Testis (tissue), 3 donors: ENCODE data around the gene ERRFI1. TPM values are rescaled to one million over a fixed set of nuclear protein-coding genes. Genes with fewer than 3 reads are reported as not detected.

ENCODE experiments used
- DNase-seq: peaks from one replicate; pipeline ENCODE4 v3.0.0-alpha.2; 2019
- H3K27ac ChIP-seq, 2 donors: fragments of 200-600 bp; sonication (generic); one replicate each; pipeline ENCODE4 v1.5.1; 2019
- H3K27me3 ChIP-seq: fragments of 200-600 bp; sonication (generic); one replicate; pipeline ENCODE4 v1.5.1; 2019
- H3K36me3 ChIP-seq: fragments of 200-600 bp; sonication (generic); one replicate; pipeline ENCODE4 v1.5.1; 2017; ENCODE audit warnings: low read depth; ENCODE audit errors: missing control alignments
- H3K4me1 ChIP-seq: fragments of 200-600 bp; sonication (generic); one replicate; pipeline ENCODE4 v1.5.1; 2019
- H3K4me3 ChIP-seq, 2 donors: fragments of 200-600 bp; sonication (generic); one replicate each; pipeline ENCODE4 v1.5.1; 2017 to 2019
- H3K9me3 ChIP-seq: fragments of 200-600 bp; sonication (generic); one replicate; pipeline ENCODE4 v1.5.1; 2017
- CTCF ChIP-seq, 3 experiments: fragments of 450-650 bp in 2 of 3; fragments of 200-600 bp in 1 of 3; sonication (generic) in 1 of 3; IDR thresholded peaks; one replicate each; pipeline ENCODE4 v1.5.1; 2016 to 2019; ENCODE audit warnings: antibody characterized with exemption in 3 of 3, mild to moderate bottlenecking in 2 of 3, moderate library complexity in 1 of 3
- POLR2A ChIP-seq: fragments of 450-650 bp; IDR thresholded peaks from one replicate; pipeline ENCODE4 v1.6.1; 2017; ENCODE audit warnings: antibody characterized with exemption, mild to moderate bottlenecking, moderate library complexity
- WGBS, 2 donors: methylation state at CpG; one replicate each; pipeline ENCODE4 v1.1.5; 2018; 5-methylcytosine and 5-hydroxymethylcytosine counted together
- intact Hi-C: fragments of 100-400 bp; cut with DNase I; formaldehyde crosslinking; loops from one replicate; pipeline ENCODE4 v1.15.1; 2023; ENCODE audit warnings: low total_unique reads
- polyA plus RNA-seq: library from polyadenylated mRNA; stranded (reverse); fragments of 350-450 nt; fragmentation: Illumina TruSeq; extraction: RNeasy Lipid Tissue Mini Kit (QIAGEN cat#74804); gene quantifications from one replicate; pipeline ENCODE4 v1.2.3, GENCODE V29; 2014; ENCODE audit warnings: low read depth, low replicate concordance; ENCODE audit not compliant: insufficient read depth
- total RNA-seq, 2 donors: library from RNA; depleted of rRNA; stranded (reverse); fragments of >200 nt; gene quantifications; one replicate each; pipeline ENCODE4 v1.2.3, GENCODE V29; 2016

The ERRFI1 gene
- total and polyA plus RNA-seq, 3 donors from 2014 or later, result 27.3 to 47.9 (median 43.3) TPM

- no peak for DNase-seq
- H3K4me3 ChIP-seq, result no peak overlapping the region
- no peaks in the 10 kb centered on the region for H3K27me3 ChIP-seq
- intact Hi-C loops, result loop anchor here (10.0 kb wide), 1 partner anchor 332 kb away; the partner anchor contains the start of gene SLC45A1
- TF ChIP-seq CTCF (IDR thresholded peaks at IDR 0.05) (no peak), POLR2A (no peak)
- no peaks in the 10 kb centered on the region for H3K36me3 ChIP-seq
- no peaks in the 10 kb centered on the region for H3K9me3 ChIP-seq
- H3K4me1 ChIP-seq, result peaks cover 6% of the 10 kb centered on the region
- 83 to 87% methylated on average over 14 to 15 of the region's 15 CpGs for WGBS, 2 donors
- no peak overlapping the region for H3K27ac ChIP-seq
These were observed 42.9 kb downstream of the ERRFI1 start for GRCh38 chr1:7983086-7983778.

- H3K27ac ChIP-seq, result no peak overlapping the region
- H3K4me3 ChIP-seq, result no peak overlapping the region
- WGBS, 2 donors, result 80 to 95% methylated on average over 7 of the region's 7 CpGs
- no peaks in the 10 kb centered on the region for H3K27me3 ChIP-seq
- DNase-seq, result no peak
- TF ChIP-seq CTCF (IDR thresholded peaks at IDR 0.05) (no peak), POLR2A (no peak)
- no peaks in the 10 kb centered on the region for H3K9me3 ChIP-seq
- intact Hi-C loops, result loop anchor here (10.0 kb wide), 1 partner anchor 334 kb away; the partner anchor contains the start of gene SLC45A1
- H3K36me3 ChIP-seq, result no peaks in the 10 kb centered on the region
- peaks cover 6% of the 10 kb centered on the region for H3K4me1 ChIP-seq
These were observed 45.1 kb downstream of the ERRFI1 start for GRCh38 chr1:7980984-7981383.

GRCh38 chr1:7975212-7975865 is 50.8 kb downstream of the ERRFI1 start:
- H3K27ac ChIP-seq, result peak overlapping the region in 1 of 2 donors; percentile 36
- intact Hi-C loops, result no loop called here
- H3K36me3 ChIP-seq, result no peaks in the 10 kb centered on the region

DNA sequence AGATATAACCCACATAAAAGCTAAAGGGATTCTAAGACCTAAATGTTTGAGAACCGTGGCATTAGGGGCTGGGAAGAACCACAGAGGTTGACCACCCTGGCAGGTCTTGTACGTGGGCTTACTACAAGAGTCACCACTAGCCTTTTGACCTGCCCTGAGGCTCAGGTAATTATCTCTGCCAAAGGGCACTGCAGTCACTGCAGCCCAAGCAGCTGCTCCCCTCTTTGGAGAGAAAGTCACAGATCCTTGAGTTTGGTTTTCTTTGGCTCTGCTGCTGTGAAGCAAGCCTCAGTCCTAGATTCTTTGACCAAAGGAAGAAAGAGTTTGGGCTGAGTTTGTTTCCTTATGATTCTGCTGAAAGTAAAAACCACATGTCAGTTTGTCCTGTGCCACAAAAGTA is 53.0 kb downstream of the ERRFI1 start:
- intact Hi-C loops, result no loop called here
- WGBS, 2 donors, result 85 to 86% methylated on average over 2 of the region's 2 CpGs

More at GRCh38 chr1:7975212-7975865, 50.8 kb downstream of the ERRFI1 start:
- Histone ChIP-seq H3K4me1 (no peaks in the 10 kb centered on the region), H3K4me3 (no peak overlapping the region), H3K27me3 (no peaks in the 10 kb centered on the region), H3K9me3 (no peaks in the 10 kb centered on the region)
- peak; percentile 83 for DNase-seq
- TF ChIP-seq POLR2A (no peak), CTCF (IDR thresholded peaks at IDR 0.05) (peak; percentile 74 to 80 (median 76))
- WGBS, 2 donors, result 58% methylated on average over 8 of the region's 8 CpGs

More for the DNA sequence above, 53.0 kb downstream of the ERRFI1 start:
- H3K36me3 ChIP-seq, result no peaks in the 10 kb centered on the region
- H3K4me3 ChIP-seq, result no peak overlapping the region
- TF ChIP-seq POLR2A (no peak), CTCF (IDR thresholded peaks at IDR 0.05) (no peak)
- H3K27ac ChIP-seq, result no peak overlapping the region
- no peaks in the 10 kb centered on the region for H3K27me3 ChIP-seq
- DNase-seq, result no peak
- no peaks in the 10 kb centered on the region for H3K4me1 ChIP-seq
- H3K9me3 ChIP-seq, result no peaks in the 10 kb centered on the region
